GM12891 (cell line): ENCODE results near the gene TENT4B.

Source experiments
- DNase-seq: peaks from one replicate; pipeline ENCODE4 v3.0.0; 2011; ENCODE audit warnings: low spot score; ENCODE audit not compliant: insufficient read length
- FAIRE-seq: peaks from 2 replicates; lab custom pipeline; 2011; peaks lifted over from hg19 to GRCh38; lab: Jason Lieb, UNC
- PAX5 ChIP-seq: IDR thresholded peaks from 2 replicates; pipeline ENCODE4 v1.6.1; 2011; ENCODE audit warnings: low read length, moderate library complexity, mild to moderate bottlenecking; ENCODE audit not compliant: insufficient read depth, severe bottlenecking
- POLR2A ChIP-seq: IDR thresholded peaks from 2 replicates; pipeline ENCODE4 v1.6.1; 2011; ENCODE audit warnings: low read depth, low read length, control low read depth
- POLR2AphosphoS5 ChIP-seq: IDR thresholded peaks from 2 replicates; pipeline ENCODE4 v1.6.1; 2011; ENCODE audit warnings: low read depth, low read length, control low read depth
- POU2F2 ChIP-seq: IDR thresholded peaks from 2 replicates; pipeline ENCODE4 v1.6.1; 2011; ENCODE audit warnings: low read depth, mild to moderate bottlenecking, control low read depth, low read length, moderate library complexity
- SPI1 ChIP-seq: IDR thresholded peaks from 2 replicates; pipeline ENCODE4 v1.6.1; 2011; ENCODE audit warnings: low read depth, low read length, control low read depth
- TAF1 ChIP-seq: IDR thresholded peaks from 2 replicates; pipeline ENCODE4 v1.6.1; 2011; ENCODE audit warnings: low read depth, low read length, control low read depth

Gene TENT4B

DNA sequence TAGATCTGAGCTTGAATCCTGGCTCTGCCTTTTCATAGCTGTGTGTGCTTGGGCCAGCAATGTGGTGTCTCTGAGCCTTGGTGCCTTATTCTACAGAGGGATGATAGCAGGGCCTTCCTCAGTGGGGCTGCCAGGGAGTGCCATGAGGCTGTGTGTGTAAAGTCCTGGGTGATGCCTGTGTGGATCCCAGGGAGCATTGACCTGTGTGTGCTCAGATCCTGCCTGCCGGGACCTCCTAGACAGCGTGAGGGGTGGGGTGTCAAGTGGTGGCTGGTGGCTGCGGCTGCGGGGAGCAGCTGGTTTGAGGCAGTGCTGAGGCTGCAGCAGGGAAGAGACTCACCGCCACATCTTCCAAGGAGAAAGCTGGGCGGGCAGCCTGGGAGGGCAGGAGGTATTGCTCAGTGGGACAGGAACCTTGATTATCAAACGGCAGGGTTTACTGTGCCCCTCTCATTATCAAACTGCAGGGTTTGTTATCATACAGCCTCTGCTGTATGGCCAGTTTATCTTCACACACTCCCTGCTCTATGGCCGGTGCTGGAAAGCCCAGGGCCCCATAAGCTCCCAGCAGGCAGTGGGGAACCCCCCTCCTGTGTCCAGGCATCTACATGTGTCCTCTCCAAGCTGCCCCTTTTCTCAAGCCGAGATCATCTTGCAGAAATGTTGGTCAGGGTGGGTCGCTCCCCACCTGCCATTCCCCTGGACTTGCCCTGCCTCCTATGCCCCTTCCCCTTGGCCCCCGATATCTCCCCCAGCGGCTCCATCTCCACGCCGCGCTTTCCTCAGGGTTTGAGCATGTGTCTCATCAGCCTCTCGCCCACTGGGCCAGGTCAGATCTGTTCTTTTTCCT, 110.2 kb downstream of the TENT4B start:
- DNase-seq (no peak), FAIRE-seq (no peak)
- TF ChIP-seq POLR2AphosphoS5 (no peak), PAX5 (no peak)

DNA sequence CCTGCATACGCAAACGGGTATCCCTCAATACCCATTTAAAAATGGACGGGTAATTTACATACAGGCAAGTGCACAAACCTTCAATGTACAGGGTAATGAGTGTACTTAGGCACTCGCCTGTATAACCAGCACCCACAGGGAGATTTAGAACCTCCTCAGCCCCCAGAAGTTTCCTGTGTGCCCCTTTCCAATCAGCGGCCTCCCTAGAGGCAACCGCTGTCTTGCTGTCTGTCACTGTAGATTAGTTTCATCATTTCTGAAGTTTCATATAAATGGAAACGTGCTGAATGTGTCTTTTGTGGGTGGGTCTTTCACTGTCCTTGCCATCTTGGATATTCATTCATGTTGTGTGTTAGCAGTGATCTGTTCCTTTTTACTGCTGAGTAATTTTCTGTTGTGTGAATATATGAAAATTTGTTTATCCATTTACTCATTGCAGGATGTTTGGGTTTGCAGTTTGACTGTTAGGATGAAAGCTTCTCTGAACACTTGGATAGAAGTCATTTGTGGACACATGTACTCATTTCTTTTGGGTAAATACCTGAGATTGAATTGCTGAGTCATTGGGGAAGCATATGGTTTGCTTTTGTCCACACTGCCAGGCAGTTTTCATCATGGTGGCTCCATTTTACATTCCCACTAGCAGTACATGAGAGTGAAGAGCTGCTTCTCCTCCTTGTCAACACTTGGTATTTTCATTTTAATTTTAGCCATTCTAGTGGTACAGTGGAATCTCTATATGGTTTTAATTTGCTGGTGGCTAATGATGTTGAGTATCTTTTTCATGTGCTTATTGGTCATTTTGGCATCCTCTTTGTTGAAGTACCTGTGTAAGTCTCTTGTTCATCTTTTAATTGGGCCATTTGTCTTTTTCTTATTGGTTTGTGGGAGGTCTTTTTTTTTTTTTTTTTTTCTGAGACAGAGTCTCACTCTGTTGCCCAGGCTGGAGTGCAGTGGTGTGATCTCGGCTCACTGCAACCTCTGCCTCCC, 111.1 kb downstream of the TENT4B start:
- TF ChIP-seq POU2F2 (peak; percentile 64; the same call in 1 of the 2 replicates), TAF1 (no peak), SPI1 (peak; percentile 13; the same call in 1 of the 2 replicates)
- DNase-seq (no peak), FAIRE-seq (peak; percentile 88)

DNA sequence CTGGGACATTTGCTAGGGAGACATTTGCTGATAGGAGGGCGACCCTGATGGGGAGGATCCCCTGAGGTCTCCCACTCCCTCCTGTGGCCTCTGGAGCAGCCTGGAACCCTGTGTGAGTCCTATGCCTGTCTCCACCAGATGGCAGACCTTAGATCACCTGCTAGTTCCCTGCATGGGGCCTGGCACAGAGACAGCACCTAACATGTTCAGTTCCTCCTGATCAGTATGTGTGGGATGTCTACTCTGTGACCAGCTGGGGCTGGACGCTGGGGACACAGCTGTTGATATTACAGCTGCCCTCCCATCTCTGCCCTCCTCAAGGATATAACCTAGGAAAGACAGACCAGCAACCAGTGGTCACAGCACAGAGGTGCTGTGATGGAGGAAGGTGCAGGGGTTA, 112.2 kb downstream of the TENT4B start:
- DNase-seq (no peak), FAIRE-seq (peak; percentile 87)
- TF ChIP-seq POLR2AphosphoS5, result no peak
- no peak for TF ChIP-seq SPI1
- no peak for TF ChIP-seq POU2F2
- no peak for TF ChIP-seq PAX5
- TF ChIP-seq POLR2A, result no peak
- no peak for TF ChIP-seq TAF1

DNA sequence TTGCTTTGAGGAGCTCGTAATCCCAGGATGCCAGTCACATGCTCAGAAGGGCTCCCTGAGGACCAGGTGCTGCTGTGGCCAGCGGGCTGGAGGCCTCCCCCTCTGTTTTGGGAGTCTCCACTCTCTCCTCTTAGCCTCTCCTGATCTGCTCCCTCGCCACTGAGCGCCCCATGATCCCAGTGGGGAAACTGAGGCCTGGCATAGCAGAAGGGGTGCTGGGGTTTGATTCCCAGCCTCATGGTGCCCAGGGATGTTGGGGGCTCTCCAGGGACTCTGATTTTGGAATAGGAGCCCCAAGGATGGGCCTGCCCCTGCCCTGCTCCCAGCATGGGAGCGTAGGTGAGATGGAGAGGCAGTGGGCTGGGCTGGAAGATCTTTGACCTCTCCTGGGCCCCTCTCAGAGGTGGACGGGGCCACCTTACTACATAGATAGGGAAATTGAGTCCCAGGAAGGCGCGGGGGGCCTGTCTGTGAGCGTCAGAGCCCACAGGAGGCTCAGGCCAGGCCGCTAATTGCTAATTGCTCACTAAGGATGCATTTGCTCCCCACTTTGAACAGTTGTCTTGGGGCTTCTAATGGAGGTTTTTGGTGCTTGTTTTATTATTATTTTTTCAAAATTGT, 112.7 kb downstream of the TENT4B start:
- no peak for DNase-seq
- FAIRE-seq, result no peak
- TF ChIP-seq TAF1, result no peak
- TF ChIP-seq SPI1, result no peak

DNA sequence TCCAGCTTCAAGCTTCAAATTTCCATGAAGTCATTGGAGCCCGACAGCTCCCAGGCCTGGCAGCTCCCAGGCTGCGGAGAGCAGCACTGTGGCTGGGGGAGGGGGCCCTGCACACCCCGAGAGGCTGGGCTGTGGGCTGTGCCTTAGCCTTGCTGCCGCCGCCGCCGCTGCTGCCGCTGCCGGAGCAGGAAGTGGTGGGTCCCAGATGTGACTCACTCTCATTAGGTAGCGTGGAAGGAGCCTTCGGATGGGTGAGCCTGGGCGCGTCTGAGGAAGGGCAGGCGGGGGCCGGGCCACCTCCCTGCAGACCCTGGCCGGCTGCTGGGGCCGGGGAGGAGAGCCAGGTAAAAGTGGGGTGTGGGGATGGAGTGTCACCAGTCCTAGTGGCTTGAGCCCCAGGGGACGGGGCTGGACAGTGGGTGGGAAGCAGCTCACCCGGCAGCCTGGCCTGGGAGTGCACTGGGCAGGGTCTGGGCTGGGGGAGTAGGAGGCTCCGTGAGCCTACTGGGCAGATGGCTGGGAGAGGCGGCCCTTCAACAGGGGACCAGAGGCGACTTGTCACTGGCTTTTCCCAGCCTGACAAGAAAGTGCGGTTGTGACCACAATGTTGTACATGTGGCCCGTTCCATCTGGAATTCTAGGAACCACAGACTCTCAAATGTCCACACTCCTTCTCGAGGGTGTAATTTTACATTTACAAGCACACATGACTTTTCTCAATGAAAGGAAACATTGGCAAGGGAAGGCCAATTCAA, 113.4 kb downstream of the TENT4B start, which contains the start of gene ADCY7:
ADCY7 (plus strand) TSS at position 215 of the 755 bp plus-strand sequence. CDS start 21,629 bp downstream, outside the sequence.
- DNase-seq (peak; percentile 74), FAIRE-seq (peak; percentile 87)
- TF ChIP-seq POLR2A (peak; percentile 33; the same call in 1 of the 2 replicates), POU2F2 (no peak; the same call in 1 of the 2 replicates), POLR2AphosphoS5 (no peak), SPI1 (peak; percentile 49), TAF1 (peak; percentile 72), PAX5 (no peak)

DNA sequence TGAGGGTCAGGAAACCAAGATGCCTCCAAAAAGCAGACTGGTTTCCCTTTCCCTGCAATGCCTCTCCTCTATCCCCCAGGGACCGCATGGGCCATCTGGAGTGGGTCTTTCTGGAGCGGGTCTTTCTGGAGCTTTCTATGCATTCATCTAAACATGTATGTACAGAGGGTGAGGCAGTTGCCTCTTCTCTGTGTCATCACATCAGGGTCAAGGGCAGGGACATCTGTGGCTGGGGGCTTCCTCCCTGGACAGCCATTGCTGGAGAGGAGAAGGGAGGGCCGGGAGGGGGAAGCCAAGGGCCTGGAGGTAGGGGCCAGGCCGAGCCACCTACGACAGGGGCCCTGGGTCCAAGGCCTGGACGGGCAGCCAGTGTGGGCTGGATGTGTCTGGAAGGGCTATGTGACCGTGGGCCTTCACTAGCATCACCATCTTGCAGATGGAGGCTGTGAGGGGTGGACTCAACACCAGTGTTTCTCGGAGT, 114.1 kb downstream of the TENT4B start:
- FAIRE-seq (no peak), DNase-seq (no peak)
- no peak for TF ChIP-seq POLR2A
- TF ChIP-seq POU2F2, result no peak
- no peak for TF ChIP-seq TAF1
- no peak for TF ChIP-seq SPI1
- TF ChIP-seq POLR2AphosphoS5, result no peak

DNA sequence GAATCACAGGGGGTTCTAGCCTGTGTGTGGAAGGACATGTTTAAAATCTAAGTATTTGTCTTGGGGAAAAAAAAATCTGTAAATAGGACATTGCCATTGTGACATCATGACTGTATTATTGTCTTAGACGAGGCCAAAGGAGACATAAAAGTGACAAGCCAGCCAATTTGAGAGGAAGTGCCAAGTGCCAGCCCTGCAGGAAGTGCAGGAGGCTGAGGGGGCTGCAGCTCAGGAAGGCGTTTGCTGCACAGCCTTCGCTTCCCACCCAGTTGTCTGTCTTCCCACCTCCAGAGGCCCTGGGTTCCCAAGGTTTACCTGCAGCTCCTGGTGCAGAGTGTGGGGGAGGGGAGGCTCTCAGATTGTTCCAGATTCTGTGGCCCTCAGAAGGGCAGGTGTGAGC, 114.5 kb downstream of the TENT4B start:
- FAIRE-seq, result no peak
- TF ChIP-seq SPI1, result peak; percentile 61; the same call in 1 of the 2 replicates
- TF ChIP-seq TAF1, result no peak
- DNase-seq, result no peak

DNA sequence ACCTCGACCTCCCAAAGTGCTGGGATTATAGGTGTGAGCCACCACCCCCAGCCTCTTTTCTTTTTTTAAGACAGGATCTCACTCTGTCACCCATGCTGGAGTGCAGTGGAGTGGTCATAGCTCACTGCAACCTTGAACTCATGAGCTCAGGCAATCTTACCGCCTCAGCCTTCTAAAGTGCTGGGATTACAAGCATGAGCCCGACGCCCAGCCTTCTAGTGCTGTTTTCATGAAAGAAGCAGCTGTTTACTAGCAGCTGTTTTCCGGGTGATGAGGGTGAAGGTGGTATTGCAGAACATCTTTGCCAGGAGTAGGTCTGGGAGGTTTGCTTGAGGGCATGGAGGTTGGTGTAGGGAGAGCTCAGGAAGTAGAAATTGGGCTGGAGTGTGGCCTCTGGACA, 115.2 kb downstream of the TENT4B start:
- TF ChIP-seq POU2F2 (no peak), PAX5 (no peak), POLR2AphosphoS5 (no peak), SPI1 (no peak), POLR2A (no peak), TAF1 (no peak)
- DNase-seq (no peak), FAIRE-seq (no peak)
